AG09309 (cell line): ENCODE results near the gene TMPRSS7.

ENCODE experiments used
- DNase-seq: peaks from one replicate; pipeline ENCODE4 v3.0.0-alpha.2; 2010; ENCODE audit warnings: low read depth
- H3K4me3 ChIP-seq: 2 replicates; pipeline ENCODE4 v1.5.1; 2011; ENCODE audit warnings: mild to moderate bottlenecking, low read depth, low read length, moderate library complexity; ENCODE audit not compliant: control insufficient read depth
- CTCF ChIP-seq: IDR thresholded peaks from 2 replicates; pipeline ENCODE4 v1.5.1; 2011; ENCODE audit warnings: mild to moderate bottlenecking, low read depth, low read length, inconsistent platforms; ENCODE audit not compliant: insufficient read depth, control insufficient read depth; ENCODE audit errors: missing control alignments

TMPRSS7 gene

GRCh38 chr3:112038863-112039262, 4.3 kb downstream of the TMPRSS7 start:
- no peak for DNase-seq
- TF ChIP-seq CTCF, result no peak
- H3K4me3 ChIP-seq, result no peak overlapping the region

DNA sequence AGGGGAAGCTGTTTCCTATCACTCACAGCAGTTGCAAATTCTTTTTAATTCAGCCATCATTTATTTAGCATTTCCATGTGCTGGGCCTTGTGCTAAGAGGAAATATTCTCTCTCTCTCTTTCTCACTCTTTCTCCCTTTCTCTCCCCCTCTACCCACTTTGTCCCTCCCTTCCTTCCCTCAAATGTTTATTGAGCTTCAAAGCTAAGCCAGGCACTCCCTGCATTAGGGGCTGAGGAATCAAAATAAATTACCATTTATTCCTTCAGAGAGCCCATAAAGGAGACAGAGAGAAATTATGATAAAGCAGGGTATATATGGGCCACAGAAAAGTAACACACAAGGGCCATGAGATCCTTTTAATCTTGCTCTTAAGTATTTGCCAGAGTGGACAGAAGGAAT, 6.8 kb downstream of the TMPRSS7 start:
- no peak for TF ChIP-seq CTCF
- no peak overlapping the region for H3K4me3 ChIP-seq
- no peak for DNase-seq

GRCh38 chr3:112042842-112043280, 8.3 kb downstream of the TMPRSS7 start:
- no peak for DNase-seq
- H3K4me3 ChIP-seq, result no peak overlapping the region
- TF ChIP-seq CTCF, result no peak

DNA sequence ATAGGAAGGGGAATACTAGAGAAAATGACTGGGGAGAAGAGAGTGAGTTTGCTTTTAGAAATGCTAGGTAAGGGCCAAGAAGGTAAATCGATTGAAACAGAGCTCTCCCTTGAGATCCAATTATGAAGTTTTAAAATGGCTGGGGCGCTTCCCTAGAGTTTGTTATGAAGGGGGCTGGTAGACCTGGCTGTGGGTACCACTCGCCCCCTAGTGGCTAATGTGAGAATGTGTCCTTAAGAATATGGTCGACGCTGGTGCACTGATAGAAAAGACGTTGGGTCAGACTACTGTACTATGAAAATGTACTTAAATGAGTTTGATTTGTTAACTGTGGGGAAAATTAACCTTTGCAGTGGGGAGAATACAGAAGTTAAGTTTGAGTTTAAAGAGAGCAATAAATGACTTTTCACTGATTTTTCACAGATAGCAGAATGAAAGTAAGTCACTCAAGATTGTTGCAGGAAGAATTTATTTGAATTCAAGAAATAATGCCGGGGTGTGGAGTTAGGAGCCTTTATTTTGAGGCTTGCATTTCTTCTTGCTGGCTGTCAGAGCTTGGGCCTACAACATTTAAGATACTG, 9.2 kb downstream of the TMPRSS7 start:
- peak; percentile 89 for TF ChIP-seq CTCF
- peak; percentile 28 for DNase-seq
- H3K4me3 ChIP-seq, result no peak overlapping the region

DNA sequence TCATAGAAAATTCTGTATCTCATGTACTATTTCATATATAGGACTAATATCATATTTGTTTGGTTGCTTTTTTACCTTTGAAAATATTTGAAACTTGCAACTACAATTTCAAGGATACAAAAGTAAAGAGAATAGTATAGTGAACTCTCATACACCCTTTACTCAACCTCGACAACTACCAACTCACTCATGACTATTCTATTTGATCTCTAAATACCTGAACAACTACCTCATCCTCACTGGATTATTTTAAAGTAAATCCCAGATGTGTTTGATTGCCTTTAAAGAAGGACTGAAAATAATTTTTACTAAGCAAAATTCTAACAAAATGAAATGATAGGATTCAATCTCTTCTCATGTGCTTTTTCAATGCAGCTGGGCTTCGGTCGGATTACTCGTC, 12.1 kb downstream of the TMPRSS7 start:
- no peak for DNase-seq
- H3K4me3 ChIP-seq, result no peak overlapping the region
- no peak for TF ChIP-seq CTCF

DNA sequence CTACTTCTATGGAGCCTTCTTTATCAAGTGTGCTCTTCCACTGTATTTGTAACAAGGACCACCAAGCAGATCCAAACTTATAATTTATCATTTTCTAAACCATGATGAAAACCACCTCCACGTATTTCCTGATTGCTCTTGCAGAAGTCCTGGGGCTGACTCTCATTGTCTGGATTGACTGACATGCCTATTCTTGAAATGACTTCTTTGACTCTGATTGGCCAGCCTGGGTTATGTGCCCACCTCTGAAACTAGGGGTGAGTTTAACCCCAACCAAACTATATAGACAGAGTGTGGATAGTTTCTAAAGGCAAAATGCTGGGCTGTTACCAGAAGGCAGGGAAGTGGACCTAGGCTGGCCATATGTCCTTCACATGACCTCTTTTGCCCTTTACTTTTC, 12.7 kb downstream of the TMPRSS7 start:
- DNase-seq, result no peak
- TF ChIP-seq CTCF, result no peak
- no peak overlapping the region for H3K4me3 ChIP-seq

DNA sequence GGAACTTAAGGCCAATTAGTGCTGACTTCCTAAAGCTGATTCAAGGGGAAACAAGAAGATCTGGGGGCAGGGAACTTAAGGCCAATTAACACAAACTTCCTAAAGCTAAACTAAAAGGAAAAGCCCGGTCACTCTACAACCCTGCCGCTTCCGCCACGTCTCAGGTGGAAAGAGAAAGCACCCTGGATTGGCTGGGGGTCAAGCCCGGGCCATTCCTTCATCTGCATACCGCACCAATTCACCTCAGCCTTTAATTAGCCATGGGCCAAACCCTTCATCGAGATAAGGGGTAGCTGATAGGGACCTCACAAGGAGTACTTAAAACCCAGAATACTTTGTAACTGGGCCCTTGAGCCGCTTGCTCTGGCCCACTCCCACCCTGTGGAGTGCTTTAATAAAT, 14.4 kb downstream of the TMPRSS7 start:
- no peak for DNase-seq
- no peak for TF ChIP-seq CTCF

More for the DNA sequence above, 14.4 kb downstream of the TMPRSS7 start:
- H3K4me3 ChIP-seq, result no peak overlapping the region
